Activated CD8-positive, alpha-beta memory T cell treated with anti-CD3 and anti-CD28 coated beads for 48 hours (primary cell): ENCODE measurements around the gene PSMB4.
"Not testable (repeated sequence)": the region's sequence is repeated elsewhere in the genome, so short reads cannot be mapped to it uniquely, and the experiment has no call there.

ENCODE experiments used
- DNase-seq, 3 experiments: peaks; one replicate each; pipeline ENCODE4 v3.0.0-alpha.2; 2020; ENCODE audit warnings: low read depth in 2 of 3, low spot score in 2 of 3

Gene PSMB4

DNA sequence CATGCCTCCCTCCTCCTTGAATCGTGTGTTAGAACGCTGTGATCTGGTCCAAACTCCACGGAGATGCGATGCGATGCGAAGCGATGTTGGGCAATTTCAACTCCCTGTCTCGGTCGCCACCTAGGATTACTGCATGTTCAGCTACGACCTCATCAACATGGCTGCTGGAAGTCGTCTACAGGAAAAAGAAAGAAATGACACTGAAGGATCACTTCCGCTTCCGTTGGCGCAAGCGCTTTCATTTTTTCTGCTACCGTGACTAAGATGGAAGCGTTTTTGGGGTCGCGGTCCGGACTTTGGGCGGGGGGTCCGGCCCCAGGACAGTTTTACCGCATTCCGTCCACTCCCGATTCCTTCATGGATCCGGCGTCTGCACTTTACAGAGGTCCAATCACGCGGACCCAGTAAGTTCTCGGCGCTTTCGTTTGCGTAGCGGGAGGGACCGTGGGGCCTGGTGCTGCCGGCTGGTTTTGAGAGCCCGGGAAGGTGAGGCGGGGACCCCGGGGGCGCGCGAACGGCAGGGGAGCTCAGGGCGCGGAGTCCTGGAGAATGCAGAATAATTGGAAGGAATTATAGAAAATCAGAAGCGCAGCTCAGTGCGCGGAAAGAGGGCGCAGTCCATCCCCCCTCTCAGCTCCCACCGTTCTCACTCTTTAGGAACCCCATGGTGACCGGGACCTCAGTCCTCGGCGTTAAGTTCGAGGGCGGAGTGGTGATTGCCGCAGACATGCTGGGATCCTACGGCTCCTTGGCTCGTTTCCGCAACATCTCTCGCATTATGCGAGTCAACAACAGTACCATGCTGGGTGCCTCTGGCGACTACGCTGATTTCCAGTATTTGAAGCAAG, at the start of gene PSMB4:
Gene PSMB4, plus strand, starts transcription at position 250 of the 848 bp plus-strand sequence. Its CDS starts 15 bp downstream, at position 265.
- DNase-seq = peak; percentile 42 to 59 (median 57)

GRCh38 chr1:151350323-151350722, 49.0 kb upstream of the PSMB4 start:
- DNase-seq = not testable (repeated sequence)

DNA sequence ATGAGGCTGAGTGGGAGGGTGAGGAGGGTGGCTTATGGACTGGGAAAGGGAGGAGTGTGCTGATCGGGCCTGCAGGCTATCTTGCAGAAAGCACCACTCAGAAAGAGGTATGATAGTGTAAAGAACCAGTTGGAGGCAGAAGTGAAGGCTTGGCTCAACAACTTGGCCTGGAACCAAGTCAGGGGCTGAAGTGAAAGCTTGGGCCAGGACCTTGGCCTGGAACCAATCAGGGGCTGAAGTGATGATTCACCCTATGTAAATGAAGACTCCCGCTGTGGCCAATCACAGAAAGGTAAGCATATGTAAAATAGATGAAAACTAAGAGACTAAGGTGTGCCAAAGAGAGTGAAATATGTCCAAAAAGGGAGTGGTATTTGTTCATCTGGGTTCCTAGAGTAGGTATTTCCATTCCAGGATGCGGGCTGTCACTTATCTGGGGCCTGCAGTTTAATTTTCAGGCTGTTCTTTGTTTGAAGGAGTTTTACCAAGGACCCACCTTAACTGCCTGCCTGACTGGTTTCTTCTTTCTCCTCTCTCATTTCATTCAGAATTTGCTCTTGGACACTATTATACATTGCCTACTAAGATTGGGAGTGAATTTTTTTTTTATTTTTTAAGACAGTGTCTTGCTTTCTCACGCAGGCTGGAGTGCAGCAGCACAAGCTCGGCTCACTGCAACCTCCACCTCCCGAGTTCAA, 47.2 kb upstream of the PSMB4 start:
- no peak for DNase-seq

GRCh38 chr1:151356696-151357095, 42.7 kb upstream of the PSMB4 start:
- no peak for DNase-seq

DNA sequence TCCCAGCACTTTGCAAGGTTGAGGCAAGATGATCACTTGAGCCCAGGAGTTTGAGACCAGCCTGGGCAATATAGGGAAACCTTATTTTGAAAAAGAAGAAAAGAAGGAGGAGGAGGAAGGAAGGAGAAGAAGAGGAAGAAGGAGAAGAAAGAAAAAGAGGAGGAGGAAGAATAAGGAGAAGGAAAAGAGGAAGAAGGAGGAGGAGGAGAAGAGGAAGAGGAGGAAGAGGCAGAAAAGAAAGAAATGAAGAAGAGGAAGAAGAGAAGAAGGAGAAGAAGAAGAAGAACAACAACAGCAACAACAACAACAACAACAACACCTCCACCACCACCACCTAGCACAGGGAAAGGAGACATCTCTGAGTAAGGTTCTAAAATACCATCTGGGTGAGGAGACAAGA, 37.5 kb upstream of the PSMB4 start:
- no peak for DNase-seq

GRCh38 chr1:151362308-151363155, 36.8 kb upstream of the PSMB4 start:
- no peak for DNase-seq

GRCh38 chr1:151364996-151365395, 34.4 kb upstream of the PSMB4 start:
- no peak for DNase-seq

DNA sequence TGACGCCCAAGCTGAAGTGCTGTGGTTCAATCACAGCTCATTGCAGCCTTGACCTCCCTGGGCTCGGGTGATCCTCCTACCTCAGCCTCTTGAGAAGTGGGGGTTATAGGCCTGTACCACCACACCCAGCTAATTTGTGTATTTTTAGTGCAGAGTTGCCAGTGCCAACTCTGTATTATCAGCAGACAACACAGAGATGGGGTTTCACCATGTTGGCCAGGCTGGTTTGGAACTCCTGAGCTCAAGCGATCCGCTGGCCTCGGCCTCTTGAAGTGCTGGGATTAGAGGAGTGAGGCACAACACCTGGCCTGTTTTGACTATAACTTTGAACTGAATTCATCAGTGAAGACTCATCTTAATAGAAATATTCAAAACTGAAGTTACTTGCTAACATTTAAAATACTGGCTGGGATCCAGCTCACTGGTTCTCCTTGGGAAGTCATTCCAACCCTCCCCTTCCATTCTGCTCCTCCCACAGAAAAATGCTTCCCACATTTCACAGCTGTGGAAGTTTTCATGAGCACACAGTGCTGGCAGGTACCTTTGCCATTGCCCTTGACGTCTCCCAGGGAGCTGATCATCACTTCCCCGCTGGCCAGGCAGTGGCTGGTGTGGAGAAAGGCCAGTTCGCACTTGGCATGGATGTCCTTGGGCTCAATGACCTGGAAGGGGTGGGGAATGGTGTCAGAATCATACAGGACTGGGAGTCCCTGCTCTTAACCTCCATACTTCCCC, 31.5 kb upstream of the PSMB4 start:
- DNase-seq = no peak

DNA sequence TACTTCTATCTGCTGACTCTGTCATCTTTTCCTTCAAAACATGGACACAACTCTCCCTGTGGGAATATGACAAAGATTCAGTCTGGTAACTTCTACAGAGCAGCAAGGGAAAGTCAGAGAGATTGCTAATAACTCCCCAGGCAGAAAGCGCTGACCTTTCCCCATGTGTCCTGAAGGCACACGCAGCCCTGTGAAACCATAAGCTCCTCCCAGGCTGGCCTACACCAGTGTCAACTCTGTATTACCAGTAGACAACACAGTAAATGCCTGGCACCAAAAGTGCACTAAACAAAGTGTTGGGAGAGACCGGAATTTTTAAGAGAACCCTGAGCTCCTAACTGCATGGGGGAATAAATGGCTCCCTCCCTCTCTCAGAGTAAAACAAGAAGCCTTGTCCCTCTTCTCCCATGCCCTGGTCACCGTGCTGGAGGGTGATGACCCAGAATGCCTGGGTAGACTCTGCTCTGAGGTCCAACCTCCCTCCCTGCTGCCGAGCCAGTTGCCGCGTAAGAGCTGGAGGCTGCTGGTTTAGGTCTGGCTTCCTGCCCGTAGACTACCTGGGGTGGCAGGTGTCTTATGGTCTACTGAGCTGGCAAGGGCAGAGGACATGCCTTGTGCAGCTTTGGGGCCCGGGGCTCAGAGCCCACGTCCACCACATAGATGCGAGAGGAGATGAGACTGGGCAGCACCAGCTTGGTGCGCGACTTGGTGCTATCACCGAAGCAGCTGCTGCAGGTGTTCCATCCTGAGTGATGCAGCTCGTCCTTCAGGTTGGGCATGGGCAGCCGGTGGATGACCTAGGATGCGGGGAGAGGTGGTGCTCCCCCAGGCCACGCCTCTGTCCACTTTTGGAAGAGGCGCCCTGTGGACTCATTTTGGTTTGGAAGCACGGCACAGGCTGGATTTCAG, 30.7 kb upstream of the PSMB4 start:
- DNase-seq = no peak

DNA sequence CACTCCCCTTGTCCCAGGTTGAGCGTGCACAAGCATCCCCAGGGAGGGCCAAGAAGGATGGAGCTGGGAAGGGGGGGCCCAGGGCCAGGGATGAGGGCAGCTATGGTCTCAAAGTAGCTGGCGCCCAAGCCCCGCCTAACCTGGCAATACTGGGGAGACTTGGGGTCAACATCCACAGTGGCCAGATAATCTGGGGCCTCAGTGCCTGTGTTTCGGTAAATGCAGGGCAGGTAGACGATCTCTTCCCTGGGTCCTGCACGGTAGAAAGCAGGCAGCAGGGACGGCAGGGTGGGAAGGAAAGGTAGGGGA, 30.1 kb upstream of the PSMB4 start:
- DNase-seq = no peak

GRCh38 chr1:151369621-151370048, 29.7 kb upstream of the PSMB4 start:
- DNase-seq = no peak

DNA sequence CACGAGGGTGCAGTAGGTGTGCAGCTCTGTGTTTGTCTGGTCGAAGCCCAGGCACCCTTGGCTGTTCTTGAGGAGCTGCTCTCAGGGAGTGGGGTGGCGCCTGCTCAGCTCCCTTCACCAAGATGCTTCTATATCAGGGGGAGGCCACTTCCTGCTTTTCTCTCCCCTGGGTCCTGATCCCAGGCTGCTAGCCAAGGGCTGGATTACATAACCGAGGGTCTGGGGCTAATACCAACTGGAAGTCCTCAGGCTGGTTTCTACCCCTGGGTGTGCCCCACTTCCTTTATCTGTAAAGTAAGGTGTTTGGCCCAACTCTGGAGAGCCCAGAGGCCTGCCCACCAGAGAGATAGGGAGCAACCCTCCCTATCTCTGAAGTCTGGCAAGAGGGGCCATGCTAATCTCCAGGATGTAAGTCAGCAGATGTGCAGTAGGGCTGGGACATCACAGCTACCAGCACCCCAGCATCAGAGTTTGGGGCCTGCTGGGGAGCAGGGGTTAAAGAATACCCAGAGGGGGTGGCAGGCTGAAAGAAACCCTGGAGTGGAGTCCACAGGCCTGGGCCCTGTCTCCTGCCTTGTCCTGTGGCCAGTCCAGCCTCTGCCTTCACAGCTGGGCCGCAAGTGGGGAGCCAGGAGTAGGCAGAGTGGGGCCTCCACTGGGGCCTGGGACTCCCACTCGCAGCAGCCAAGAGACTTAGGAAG, 29.0 kb upstream of the PSMB4 start:
- no peak for DNase-seq

- DNase-seq = no peak
Observed at GRCh38 chr1:151371370-151372057, 27.9 kb upstream of the PSMB4 start.

- no peak for DNase-seq
Observed at GRCh38 chr1:151372058-151372934, 27.1 kb upstream of the PSMB4 start, which contains the start of gene SELENBP1. Gene SELENBP1 (minus strand): TSS chr1:151372705. CDS start chr1:151372641, 64 bp downstream.

GRCh38 chr1:151373196-151373595, 26.2 kb upstream of the PSMB4 start:
- DNase-seq = no peak

DNA sequence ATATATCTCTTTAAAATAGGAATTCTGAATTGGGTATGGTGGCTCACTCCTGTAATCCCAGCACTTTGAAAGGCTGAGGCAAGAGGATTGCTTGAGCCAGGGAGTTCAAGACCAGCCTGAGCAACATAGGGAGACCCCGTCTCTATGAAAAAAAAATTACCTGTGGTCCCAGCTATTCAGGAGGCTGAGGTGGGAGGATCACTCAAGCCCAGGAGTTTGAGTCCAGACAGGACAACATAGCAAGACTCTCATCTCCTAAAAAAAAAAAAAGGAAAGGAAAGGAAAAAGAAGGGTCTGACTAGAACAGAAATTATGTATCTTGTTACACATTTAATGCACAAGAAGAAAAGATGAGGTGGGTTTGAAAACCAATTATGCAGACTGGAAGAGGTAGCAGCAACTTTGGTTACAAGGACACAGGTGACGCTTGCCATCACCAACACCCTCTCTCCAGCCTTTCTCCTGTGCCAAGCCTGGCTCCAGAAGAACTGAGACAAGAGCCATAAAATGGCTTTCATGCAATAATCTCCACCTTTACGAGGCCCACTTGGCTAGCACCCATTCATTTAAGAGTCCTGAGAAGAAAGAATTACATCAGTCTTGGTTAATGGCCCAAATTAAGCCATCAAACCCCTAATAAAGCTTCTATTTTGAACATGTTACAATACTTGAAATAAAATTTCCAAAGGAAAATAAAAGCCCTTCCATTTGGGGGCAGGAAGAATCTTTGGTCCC, 22.1 kb upstream of the PSMB4 start:
- no peak for DNase-seq

DNA sequence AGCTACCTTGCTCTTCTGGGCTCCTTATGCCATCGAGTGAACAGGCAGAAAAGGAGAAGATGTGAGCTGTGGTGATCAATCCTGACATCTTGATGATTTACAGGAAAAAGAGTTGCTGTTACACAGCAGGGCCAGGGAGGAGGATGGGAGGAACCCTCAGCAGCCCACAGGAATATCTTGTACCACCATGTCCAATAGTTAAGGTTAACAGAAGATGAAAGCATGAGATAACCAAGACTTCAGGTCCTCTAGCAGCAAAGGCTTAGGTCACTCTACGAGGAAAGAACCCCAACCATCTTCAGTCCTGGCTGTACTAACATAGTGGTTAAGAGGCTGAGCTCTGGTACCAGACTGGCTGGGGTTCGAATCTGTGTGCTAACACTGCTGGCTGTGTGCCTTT, 14.8 kb upstream of the PSMB4 start:
- no peak for DNase-seq
